Naive thymus-derived CD8-positive, alpha-beta T cell (primary cell): ENCODE data around the gene MAGEA2B. TPM values are rescaled to one million over a fixed set of nuclear protein-coding genes. Genes with fewer than 3 reads are reported as not detected.
"Not testable (repeated sequence)": the region's sequence is repeated elsewhere in the genome, so short reads cannot be mapped to it uniquely, and the experiment has no call there.

Source experiments
- ATAC-seq, 2 donors: fragments of 150-1000 bp; cut with Tn5 transposase in 1 of 2; sonication (Bioruptor Pico), chemical (Tn5 transposase) in 1 of 2; 1 replicate in 1 of 2; 2 replicates in 1 of 2; pipeline ENCODE4 v1.10.0; 2021; ENCODE audit warnings: mild to moderate bottlenecking in 2 of 2, moderate library complexity in 2 of 2
- POLR2A ChIA-PET: fragments of 350-600 bp; sonication (Branson Sonifier 250); formaldehyde crosslinking; loops from one replicate; lab custom pipeline; 2021; ENCODE audit warnings: antibody characterized with exemption; lab: Charles Lee
- DNase-seq, 10 donors: peaks; one replicate each; pipeline versions ENCODE4 v3.0.0 to v3.0.0-alpha.2; 2020 to 2022
- H3K27ac Mint-ChIP-seq, 10 donors: one replicate each; pipeline ENCODE4 v1.8.0; 2020 to 2022; ENCODE audit warnings: mild to moderate bottlenecking in 10 of 10, mixed read lengths in 10 of 10, moderate library complexity in 4 of 10, inconsistent platforms in 1 of 10
- H3K27me3 Mint-ChIP-seq, 5 donors: one replicate each; pipeline ENCODE4 v1.8.0; 2021 to 2022; ENCODE audit warnings: mixed read lengths in 5 of 5
- H3K36me3 Mint-ChIP-seq, 3 donors: one replicate each; pipeline ENCODE4 v1.8.0; 2020 to 2022; ENCODE audit warnings: mixed read lengths in 3 of 3, mild to moderate bottlenecking in 2 of 3, inconsistent platforms in 1 of 3
- H3K4me1 Mint-ChIP-seq, 4 donors: one replicate each; pipeline ENCODE4 v1.8.0; 2021 to 2022; ENCODE audit warnings: mixed read lengths in 4 of 4
- H3K4me3 Mint-ChIP-seq, 10 donors: one replicate each; pipeline ENCODE4 v1.8.0; 2020 to 2022; ENCODE audit warnings: mild to moderate bottlenecking in 10 of 10, mixed read lengths in 10 of 10, moderate library complexity in 6 of 10, inconsistent platforms in 1 of 10
- H3K9me3 Mint-ChIP-seq, 9 donors: one replicate each; pipeline ENCODE4 v1.8.0; 2020 to 2022; ENCODE audit warnings: mixed read lengths in 9 of 9, mild to moderate bottlenecking in 3 of 9, inconsistent platforms in 1 of 9, moderate library complexity in 1 of 9
- polyA plus RNA-seq, 3 donors: library from polyadenylated mRNA; unstranded; fragments of 300-500 nt; fragmentation: Illumina TruSeq; gene quantifications; one replicate each; pipeline ENCODE4 v1.2.3, GENCODE V29; 2021
- total RNA-seq, 8 experiments: library from RNA in 2 of 8; stranded (reverse) in 2 of 8; gene quantifications; one replicate each; pipeline ENCODE4 v1.2.3 and lab custom pipeline; 2021 to 2026

MAGEA2B gene
- total and polyA plus RNA-seq, 5 experiments from 2014 or later: not detected

DNA sequence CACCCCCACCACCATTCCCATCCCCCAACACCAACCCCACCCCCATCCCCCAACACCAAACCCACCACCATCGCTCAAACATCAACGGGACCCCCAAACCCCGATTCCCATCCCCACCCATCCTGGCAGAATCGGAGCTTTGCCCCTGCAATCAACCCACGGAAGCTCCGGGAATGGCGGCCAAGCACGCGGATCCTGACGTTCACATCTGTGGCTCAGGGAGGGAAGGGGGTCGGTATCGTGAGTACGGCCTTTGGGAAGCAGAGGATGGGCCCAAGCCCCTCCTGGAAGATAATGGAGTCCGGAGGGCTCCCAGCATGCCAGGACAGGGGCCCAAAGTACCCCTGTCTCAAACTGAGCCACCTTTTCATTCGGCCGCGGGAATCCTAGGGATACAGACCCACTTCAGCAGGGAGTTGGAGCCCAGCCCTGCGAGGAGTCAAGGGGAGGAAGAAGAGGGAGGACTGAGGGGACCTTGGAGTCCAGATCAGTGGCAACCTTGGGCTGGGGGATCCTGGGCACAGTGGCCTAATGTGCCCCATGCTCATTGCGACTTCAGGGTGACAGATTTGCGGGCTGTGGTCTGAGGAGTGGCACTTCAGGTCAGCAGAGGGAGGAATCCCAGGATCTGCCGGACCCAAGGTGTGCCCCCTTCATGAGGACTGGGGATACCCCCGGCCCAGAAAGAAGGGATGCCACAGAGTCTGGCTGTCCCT is 19.9 kb downstream of the MAGEA2B start:
- H3K27me3 Mint-ChIP-seq, H3K4me1 Mint-ChIP-seq, ATAC-seq, H3K36me3 Mint-ChIP-seq, DNase-seq, POLR2A ChIA-PET, H3K27ac Mint-ChIP-seq, H3K9me3 Mint-ChIP-seq, H3K4me3 Mint-ChIP-seq: not testable (repeated sequence)

DNA sequence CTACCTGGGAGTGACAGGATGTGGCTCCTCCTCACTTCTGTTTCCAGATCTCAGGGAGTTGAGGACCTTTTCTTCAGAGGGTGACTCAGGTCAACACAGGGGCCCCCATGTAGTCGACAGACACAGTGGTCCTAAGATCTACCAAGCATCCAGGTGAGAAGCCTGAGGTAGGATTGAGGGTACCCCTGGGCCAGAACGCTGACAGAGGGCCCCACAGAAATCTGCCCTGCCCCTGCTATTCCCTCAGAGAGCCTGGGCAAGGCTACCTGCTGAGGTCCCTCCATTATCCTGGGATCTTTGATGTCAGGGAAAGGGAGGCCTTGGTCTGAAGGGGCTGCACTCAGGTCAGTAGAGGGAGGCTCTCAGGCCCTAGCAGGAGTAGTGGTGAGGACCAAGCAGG is 20.7 kb downstream of the MAGEA2B start:
- H3K4me3 Mint-ChIP-seq: no peak overlapping the region
- POLR2A ChIA-PET: no interaction called here
- H3K36me3 Mint-ChIP-seq: no peaks in the 10 kb centered on the region
- DNase-seq (no peak), ATAC-seq (no peak)
- H3K4me1 Mint-ChIP-seq: no peaks in the 10 kb centered on the region
- H3K27me3 Mint-ChIP-seq: peaks cover 0 to 3% (median 0%) of the 10 kb centered on the region in 5 donors
- H3K27ac Mint-ChIP-seq: no peak overlapping the region
- H3K9me3 Mint-ChIP-seq: no peaks in the 10 kb centered on the region

DNA sequence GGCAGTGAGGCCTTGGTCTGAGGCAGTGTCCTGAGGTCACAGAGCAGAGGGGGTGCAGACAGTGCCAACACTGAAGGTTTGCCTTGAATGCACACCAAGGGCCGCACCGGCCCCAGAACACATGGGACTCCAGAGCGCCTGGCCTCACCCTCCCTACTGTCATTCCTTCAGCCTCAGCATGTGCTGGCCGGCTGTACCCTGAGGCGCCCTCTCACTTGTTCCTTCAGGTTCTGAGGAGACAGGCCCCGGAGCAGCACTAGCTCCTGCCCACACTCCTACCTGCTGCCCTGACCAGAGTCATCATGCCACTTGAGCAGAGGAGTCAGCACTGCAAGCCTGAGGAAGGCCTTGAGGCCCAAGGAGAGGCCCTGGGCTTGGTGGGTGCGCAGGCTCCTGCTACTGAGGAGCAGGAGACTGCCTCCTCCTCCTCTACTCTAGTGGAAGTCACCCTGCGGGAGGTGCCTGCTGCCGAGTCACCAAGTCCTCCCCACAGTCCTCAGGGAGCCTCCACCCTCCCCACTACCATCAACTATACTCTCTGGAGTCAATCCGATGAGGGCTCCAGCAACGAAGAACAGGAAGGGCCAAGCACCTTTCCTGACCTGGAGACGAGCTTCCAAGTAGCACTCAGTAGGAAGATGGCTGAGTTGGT is 21.6 kb downstream of the MAGEA2B start:
- POLR2A ChIA-PET: no interaction called here
- Mint-ChIP-seq H3K27ac (no peak overlapping the region), H3K4me1 (no peaks in the 10 kb centered on the region), H3K9me3 (no peaks in the 10 kb centered on the region), H3K4me3 (no peak overlapping the region), H3K36me3 (no peaks in the 10 kb centered on the region), H3K27me3 (peaks cover 0 to 3% (median 0%) of the 10 kb centered on the region in 5 donors)
- ATAC-seq (no peak), DNase-seq (no peak)

DNA sequence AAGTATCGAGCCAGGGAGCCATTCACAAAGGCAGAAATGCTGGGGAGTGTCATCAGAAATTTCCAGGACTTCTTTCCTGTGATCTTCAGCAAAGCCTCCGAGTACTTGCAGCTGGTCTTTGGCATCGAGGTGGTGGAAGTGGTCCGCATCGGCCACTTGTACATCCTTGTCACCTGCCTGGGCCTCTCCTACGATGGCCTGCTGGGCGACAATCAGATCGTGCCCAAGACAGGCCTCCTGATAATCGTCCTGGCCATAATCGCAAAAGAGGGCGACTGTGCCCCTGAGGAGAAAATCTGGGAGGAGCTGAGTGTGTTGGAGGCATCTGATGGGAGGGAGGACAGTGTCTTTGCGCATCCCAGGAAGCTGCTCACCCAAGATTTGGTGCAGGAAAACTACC is 22.1 kb downstream of the MAGEA2B start:
- H3K4me1 Mint-ChIP-seq, H3K36me3 Mint-ChIP-seq, H3K27ac Mint-ChIP-seq, ATAC-seq, POLR2A ChIA-PET, H3K9me3 Mint-ChIP-seq, DNase-seq, H3K27me3 Mint-ChIP-seq, H3K4me3 Mint-ChIP-seq: not testable (repeated sequence)

DNA sequence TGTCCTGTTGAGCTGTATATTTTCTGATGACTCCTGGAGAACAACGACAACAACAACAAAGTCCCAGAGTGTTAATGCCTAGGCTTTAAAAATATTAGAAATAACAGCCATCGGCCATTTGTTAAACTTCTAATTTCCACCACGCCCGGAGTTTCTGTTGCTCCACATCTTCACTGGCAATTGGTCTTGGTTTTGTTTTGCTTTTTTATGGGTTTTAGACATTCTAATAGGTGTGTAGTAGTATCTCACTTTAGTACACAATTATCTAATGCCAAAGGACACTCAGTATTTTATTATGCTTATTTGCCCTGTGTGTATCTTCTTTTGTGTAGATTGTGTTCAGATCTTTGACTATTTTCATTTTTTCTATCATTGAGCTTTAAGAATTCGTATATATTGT is 24.1 kb downstream of the MAGEA2B start:
- Mint-ChIP-seq H3K27me3 (peaks cover 0 to 6% (median 0%) of the 10 kb centered on the region in 5 donors), H3K36me3 (no peaks in the 10 kb centered on the region), H3K27ac (no peak overlapping the region), H3K9me3 (no peaks in the 10 kb centered on the region), H3K4me1 (no peaks in the 10 kb centered on the region), H3K4me3 (no peak overlapping the region)
- POLR2A ChIA-PET: no interaction called here
- ATAC-seq: no peak
- no peak for DNase-seq

DNA sequence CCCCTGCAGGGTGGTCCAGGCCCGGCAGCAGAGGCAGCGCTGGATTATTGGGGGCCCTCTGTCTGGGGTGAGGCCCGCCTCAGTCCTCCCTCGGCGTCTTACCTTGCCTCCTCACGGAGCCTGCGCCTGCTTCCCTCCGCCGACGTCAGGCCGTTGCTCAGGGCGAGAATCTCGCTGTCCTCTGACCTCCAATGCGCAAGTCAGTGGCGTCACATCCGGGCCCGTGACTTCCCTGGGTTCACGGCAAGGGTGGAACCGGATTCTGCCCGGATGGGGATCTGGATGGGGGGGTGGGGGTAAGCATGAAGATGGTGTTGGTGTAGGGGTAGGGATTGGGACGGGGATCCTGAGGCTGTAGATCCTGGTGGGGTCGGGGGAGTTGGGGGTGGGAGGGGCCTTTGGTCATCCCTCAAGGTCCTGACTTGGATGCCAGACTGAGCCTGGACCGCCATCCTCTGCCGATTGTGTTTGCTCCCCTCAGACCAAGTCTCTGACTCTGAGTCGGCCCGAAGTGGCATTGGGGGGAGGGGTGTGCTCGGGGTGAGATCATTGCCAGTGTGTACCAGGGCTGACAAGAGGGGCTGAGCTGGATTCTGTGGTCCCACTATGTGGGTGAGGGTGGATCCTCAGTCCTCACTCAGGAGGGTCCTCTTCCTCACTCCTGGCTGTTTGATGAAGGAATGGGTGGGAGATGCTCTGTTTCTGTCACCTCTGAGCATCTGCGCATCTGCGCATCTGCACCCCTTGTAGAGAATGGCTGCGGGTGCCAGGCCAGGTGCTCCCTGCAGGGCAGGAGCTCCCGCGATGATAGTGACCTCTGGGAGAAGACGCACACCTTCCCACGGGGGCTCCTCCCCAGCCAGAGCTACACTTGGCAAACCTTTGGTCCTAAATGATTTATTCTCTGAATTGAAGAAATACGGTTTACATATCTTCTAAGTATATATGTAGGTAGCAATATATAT is 39.5 kb downstream of the MAGEA2B start, which contains the start of gene MAGEA2:
Gene MAGEA2 (minus strand): TSS at position 157 of the 965 bp plus-strand sequence. CDS start 2,479 bp downstream, outside the sequence.
- ATAC-seq, H3K27me3 Mint-ChIP-seq, H3K4me1 Mint-ChIP-seq, H3K36me3 Mint-ChIP-seq, POLR2A ChIA-PET, H3K9me3 Mint-ChIP-seq, H3K4me3 Mint-ChIP-seq, H3K27ac Mint-ChIP-seq, DNase-seq: not testable (repeated sequence)

DNA sequence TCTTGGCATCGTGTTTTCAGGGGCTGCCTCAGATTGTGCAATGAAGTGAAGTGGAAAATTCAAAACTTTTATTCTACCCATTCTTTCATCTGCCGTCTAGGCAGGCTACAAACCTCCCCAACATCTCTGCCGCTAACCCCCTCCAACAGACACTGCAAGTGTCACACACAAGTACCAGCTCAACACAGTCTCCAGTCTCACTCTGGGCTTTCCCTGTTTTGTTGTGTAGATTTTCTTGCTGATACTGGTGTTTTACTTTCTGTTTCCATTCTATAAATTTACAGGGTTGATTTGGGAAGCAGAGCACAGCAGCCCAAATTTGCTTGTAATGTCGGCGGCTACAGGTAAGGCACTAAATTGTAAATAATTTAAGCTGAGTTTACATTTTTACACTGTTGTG is 40.4 kb downstream of the MAGEA2B start:
- POLR2A ChIA-PET, H3K4me3 Mint-ChIP-seq, H3K4me1 Mint-ChIP-seq, H3K27ac Mint-ChIP-seq, DNase-seq, ATAC-seq, H3K27me3 Mint-ChIP-seq, H3K36me3 Mint-ChIP-seq, H3K9me3 Mint-ChIP-seq: not testable (repeated sequence)

DNA sequence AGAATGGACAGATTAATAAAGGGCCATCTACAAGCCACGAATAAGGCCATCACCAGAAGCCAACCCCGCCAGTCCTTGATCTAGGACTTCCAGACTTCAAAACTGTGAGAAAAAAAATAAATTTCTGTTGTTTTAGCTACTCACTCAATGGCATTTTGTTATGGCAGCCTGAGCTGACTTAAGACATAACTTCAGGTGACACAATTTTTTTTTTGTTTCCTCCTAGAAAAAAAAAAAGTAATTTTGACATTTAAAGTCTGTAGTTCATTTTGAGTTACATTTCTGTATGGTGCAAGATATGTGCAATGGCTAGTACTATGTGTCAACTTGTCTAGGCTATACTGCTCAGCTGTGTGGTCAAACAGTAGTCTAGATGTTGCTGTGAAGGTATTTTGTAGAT is 44.5 kb downstream of the MAGEA2B start, which contains the start of gene CSAG3:
Gene CSAG3 (plus strand): TSS at position 301 of the 400 bp plus-strand sequence.
- DNase-seq, H3K9me3 Mint-ChIP-seq, H3K27ac Mint-ChIP-seq, H3K4me3 Mint-ChIP-seq, H3K4me1 Mint-ChIP-seq, H3K36me3 Mint-ChIP-seq, POLR2A ChIA-PET, ATAC-seq, H3K27me3 Mint-ChIP-seq: not testable (repeated sequence)

DNA sequence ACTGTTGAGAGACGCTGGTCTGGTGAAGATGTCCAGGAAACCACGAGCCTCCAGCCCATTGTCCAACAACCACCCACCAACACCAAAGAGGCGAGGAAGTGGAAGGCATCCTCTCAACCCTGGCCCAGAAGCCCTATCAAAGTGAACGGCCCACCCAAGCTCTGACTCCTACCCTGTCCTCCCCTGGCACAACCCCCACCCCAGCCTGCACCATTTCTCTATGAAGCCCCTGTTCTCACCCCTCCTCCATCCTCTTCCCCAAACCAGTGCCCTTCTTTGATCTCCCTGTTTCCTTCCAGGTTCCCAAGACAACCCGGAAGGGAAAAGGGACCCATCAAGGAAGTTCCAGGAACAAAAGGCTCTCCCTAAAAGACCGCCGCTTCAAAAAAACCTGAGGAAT is 45.1 kb downstream of the MAGEA2B start:
- H3K4me1 Mint-ChIP-seq, H3K36me3 Mint-ChIP-seq, H3K27ac Mint-ChIP-seq, DNase-seq, POLR2A ChIA-PET, H3K27me3 Mint-ChIP-seq, H3K9me3 Mint-ChIP-seq, H3K4me3 Mint-ChIP-seq, ATAC-seq: not testable (repeated sequence)

DNA sequence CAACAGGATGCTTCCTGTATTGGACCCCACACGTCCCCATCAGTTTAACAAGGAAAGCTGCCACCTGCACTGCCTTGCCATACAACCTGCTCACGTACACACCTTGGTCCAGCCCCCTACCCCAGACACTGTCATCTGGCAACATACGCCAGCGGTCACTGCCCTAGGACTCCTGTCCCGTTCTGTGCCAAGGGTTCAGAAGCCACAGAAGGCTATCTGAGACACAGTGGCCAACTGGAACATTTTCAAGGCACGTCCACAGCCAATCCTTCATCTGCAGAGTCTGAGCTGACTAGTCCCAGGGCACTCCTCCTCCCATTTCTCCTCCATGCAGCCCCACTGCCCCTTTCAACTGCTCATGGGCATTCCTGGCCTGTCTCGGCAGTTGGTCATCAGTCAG is 47.2 kb downstream of the MAGEA2B start:
- POLR2A ChIA-PET: not testable (repeated sequence)

DNA sequence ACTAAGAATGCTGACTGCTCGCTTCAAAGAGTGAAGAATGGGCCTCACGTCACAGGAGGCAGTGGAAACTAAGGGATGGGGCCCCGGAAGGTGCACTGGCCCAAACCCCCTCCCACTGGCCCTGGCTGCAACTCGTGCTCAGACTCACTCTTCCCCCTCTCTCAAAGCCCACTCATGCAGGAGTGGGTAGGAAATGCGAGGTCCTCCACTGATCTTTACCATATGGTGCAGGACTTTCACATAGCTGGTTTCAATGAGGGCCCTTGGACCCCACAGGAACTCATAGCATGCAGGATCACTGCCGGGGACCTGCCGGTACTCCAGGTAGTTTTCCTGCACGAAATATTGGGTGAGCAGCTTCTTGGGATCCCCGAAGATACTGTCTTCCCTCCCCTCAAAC is 52.1 kb downstream of the MAGEA2B start:
- H3K9me3 Mint-ChIP-seq, H3K36me3 Mint-ChIP-seq, POLR2A ChIA-PET, H3K4me3 Mint-ChIP-seq, H3K4me1 Mint-ChIP-seq, H3K27me3 Mint-ChIP-seq, H3K27ac Mint-ChIP-seq, DNase-seq, ATAC-seq: not testable (repeated sequence)

More for the DNA sequence above, 47.2 kb downstream of the MAGEA2B start:
- not testable (repeated sequence) for H3K4me3 Mint-ChIP-seq, H3K27me3 Mint-ChIP-seq, H3K4me1 Mint-ChIP-seq, H3K9me3 Mint-ChIP-seq, DNase-seq, H3K36me3 Mint-ChIP-seq, ATAC-seq, H3K27ac Mint-ChIP-seq
